ENCODE results near the gene REC8.
"Not testable (repeated sequence)": the region's sequence is repeated elsewhere in the genome, so short reads cannot be mapped to it uniquely, and the experiment has no call there.

Gene REC8

DNA sequence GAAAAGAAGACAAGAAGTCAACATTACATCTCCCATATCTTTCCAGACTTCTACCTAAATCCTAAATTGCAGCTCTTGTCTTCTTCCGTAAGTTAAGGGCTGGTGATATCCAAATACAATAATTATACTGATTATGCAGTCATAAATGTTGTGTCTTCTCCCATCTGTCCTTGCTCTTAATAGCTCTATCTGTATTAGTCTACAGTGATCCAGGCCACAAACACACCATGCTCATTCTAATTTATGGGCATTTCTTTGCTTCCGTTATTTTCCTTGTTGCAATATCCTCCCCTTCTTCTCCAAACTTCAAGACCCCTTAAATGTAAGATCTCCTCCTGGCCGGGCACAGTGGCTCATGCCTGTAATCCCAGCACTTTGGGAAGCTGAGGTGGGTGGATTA, 47.6 kb downstream of the REC8 start:
- Histone ChIP-seq H3K9me3 (ENCODE audit: control insufficient read depth, insufficient read depth, low read length) (no peaks in the 10 kb centered on the region), H3K4me3 (ENCODE audit: low read length) (no peak overlapping the region), H3K27ac (ENCODE audit: low read length) (no peak overlapping the region), H3K36me3 (ENCODE audit: control insufficient read depth, insufficient read depth, low read length) (0 out of 2 replicates have a peak, but pooled peaks cover 2% of the 10 kb centered on the region), H3K4me1 (ENCODE audit: control insufficient read depth, insufficient read depth, low read length) (no peaks in the 10 kb centered on the region), H3K27me3 (ENCODE audit: control insufficient read depth, insufficient read depth, low read length) (no peaks in the 10 kb centered on the region)
- no CpG with 5 or more reads among the region's 3 CpGs for WGBS (ENCODE audit: insufficient coverage, insufficient read length)
- DNase-seq (ENCODE audit: low read depth, low spot score): no peak

DNA sequence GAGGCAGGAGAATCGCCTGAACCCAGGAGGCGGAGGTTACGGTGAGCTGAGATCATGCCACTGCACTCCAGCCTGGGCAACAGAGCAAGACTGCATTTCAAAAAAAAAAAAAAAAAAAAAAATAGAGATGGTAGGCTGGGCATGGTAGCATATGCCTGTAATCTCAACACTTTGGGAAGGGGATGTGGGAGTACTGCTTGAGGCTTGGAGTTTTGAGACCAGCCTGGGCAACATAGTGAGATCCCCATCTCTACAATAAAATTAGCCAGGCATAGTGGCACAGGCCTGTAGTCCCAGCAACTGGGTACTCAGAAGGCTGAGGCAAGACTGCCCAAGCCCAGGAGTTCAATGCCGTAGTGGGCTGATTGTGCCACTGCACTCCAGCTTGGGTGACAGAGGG, 51.1 kb downstream of the REC8 start:
- not testable (repeated sequence) for H3K4me1 ChIP-seq (ENCODE audit: control insufficient read depth, insufficient read depth, low read length); H3K36me3 ChIP-seq (ENCODE audit: control insufficient read depth, insufficient read depth, low read length); H3K4me3 ChIP-seq (ENCODE audit: low read length); H3K9me3 ChIP-seq (ENCODE audit: control insufficient read depth, insufficient read depth, low read length); H3K27me3 ChIP-seq (ENCODE audit: control insufficient read depth, insufficient read depth, low read length); H3K27ac ChIP-seq (ENCODE audit: low read length); DNase-seq (ENCODE audit: low read depth, low spot score)
- WGBS (ENCODE audit: insufficient coverage, insufficient read length): no CpG with 5 or more reads among the region's 4 CpGs

DNA sequence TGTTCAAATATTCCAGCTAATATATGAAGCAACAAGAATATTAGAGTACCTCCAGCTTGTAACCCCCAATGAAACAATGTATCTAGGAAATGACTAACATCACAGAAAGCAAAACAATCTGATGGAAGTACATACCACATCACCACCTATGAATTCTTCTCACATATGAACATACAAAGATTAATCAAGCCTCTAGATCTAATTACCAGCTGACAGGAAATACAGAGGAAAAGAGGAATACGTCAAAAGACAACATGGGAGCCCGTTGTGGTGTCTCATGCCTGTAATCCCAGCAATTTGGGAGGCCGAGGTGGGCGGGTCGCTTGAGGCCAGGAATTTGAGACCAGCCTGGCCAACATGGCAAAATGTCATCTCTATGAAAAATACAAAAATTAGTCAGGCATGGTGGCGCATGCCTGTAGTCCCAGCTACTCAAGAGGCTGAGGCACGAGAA, 52.8 kb downstream of the REC8 start:
- Histone ChIP-seq H3K9me3 (ENCODE audit: control insufficient read depth, insufficient read depth, low read length) (no peaks in the 10 kb centered on the region), H3K4me3 (ENCODE audit: low read length) (no peak overlapping the region), H3K27me3 (ENCODE audit: control insufficient read depth, insufficient read depth, low read length) (no peaks in the 10 kb centered on the region), H3K4me1 (ENCODE audit: control insufficient read depth, insufficient read depth, low read length) (no peaks in the 10 kb centered on the region), H3K36me3 (ENCODE audit: control insufficient read depth, insufficient read depth, low read length) (no peaks in the 10 kb centered on the region), H3K27ac (ENCODE audit: low read length) (no peak overlapping the region)
- WGBS (ENCODE audit: insufficient coverage, insufficient read length): no CpG with 5 or more reads among the region's 7 CpGs
- DNase-seq (ENCODE audit: low read depth, low spot score): no peak

DNA sequence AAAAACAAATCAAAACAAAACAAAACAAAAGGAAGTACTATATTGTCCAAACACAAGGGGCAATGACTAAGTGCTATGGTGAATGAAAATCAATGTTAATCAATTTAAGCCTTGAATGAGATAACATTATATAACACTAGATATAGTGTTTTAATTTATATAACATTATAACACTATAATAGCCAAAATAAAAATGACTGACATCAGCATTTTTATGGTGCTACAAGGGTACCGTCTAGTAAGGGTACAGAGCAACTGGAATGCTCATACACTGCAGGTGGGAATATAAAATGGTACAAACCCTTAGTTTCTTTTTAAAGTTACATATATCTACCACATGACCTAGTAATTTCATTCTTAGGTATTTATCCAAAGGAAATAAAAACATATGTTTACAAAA, 54.6 kb downstream of the REC8 start:
- H3K27ac ChIP-seq (ENCODE audit: low read length): no peak overlapping the region
- no peak for DNase-seq (ENCODE audit: low read depth, low spot score)
- no CpG with 5 or more reads among the region's 1 CpG for WGBS (ENCODE audit: insufficient coverage, insufficient read length)
- no peaks in the 10 kb centered on the region for H3K9me3 ChIP-seq (ENCODE audit: control insufficient read depth, insufficient read depth, low read length)
- H3K27me3 ChIP-seq (ENCODE audit: control insufficient read depth, insufficient read depth, low read length): no peaks in the 10 kb centered on the region
- H3K36me3 ChIP-seq (ENCODE audit: control insufficient read depth, insufficient read depth, low read length): no peaks in the 10 kb centered on the region
- no peaks in the 10 kb centered on the region for H3K4me1 ChIP-seq (ENCODE audit: control insufficient read depth, insufficient read depth, low read length)
- no peak overlapping the region for H3K4me3 ChIP-seq (ENCODE audit: low read length)

DNA sequence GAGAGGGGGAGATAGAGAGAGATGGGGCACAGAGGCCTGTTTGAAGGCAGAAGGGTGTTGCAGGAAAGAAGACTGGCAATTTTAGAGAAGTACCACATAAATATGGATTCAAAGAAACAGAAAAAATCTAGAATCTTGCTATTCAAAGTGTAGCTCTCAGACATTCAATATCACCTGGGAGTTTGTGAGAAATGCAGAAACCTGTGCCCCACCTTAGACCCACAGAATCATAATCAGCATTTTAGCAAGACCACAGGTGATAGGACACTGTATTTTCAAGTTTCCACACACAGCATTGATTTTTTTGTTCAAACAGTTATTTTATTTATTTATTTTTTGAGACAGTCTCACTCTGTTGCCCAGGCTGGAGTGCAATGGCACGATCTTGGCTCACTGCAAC, 57.0 kb downstream of the REC8 start:
- Histone ChIP-seq H3K4me1 (ENCODE audit: control insufficient read depth, insufficient read depth, low read length) (no peaks in the 10 kb centered on the region), H3K36me3 (ENCODE audit: control insufficient read depth, insufficient read depth, low read length) (no peaks in the 10 kb centered on the region), H3K9me3 (ENCODE audit: control insufficient read depth, insufficient read depth, low read length) (no peaks in the 10 kb centered on the region), H3K4me3 (ENCODE audit: low read length) (no peak overlapping the region), H3K27ac (ENCODE audit: low read length) (no peak overlapping the region), H3K27me3 (ENCODE audit: control insufficient read depth, insufficient read depth, low read length) (no peaks in the 10 kb centered on the region)
- DNase-seq (ENCODE audit: low read depth, low spot score): no peak
- WGBS (ENCODE audit: insufficient coverage, insufficient read length): no CpG with 5 or more reads among the region's 1 CpG

Measured in iPS DF 6.9 (cell line).